Transverse colon (tissue), 4 donors: ENCODE data around the gene LCTL.

Source experiments
- EP300 ChIP-seq: sonication (generic); formaldehyde crosslinking; IDR thresholded peaks from one replicate; pipeline ENCODE4 v1.6.1; 2017; ENCODE audit warnings: antibody characterized with exemption, low read depth
- POLR2A ChIP-seq: fragments of 450-650 bp; IDR thresholded peaks from one replicate; pipeline ENCODE4 v1.6.1; 2016; ENCODE audit warnings: antibody characterized with exemption, mild to moderate bottlenecking, moderate library complexity
- POLR2AphosphoS5 ChIP-seq, 3 donors: sonication (generic); formaldehyde crosslinking; IDR thresholded peaks; one replicate each; pipeline ENCODE4 v1.6.1; 2016; ENCODE audit warnings: antibody characterized with exemption in 3 of 3
- TF ChIP-seq, protein P1 (sequence below), 5 experiments: fragments of 200-600 bp in 3 of 5; fragments of 450-650 bp in 2 of 5; sonication (generic) in 3 of 5; IDR thresholded peaks; 1 replicate in 2 of 5; 2 replicates in 3 of 5; pipeline ENCODE4 v1.5.1; 2016 to 2017; ENCODE audit warnings: antibody characterized with exemption in 5 of 5, inconsistent platforms in 3 of 5, mild to moderate bottlenecking in 2 of 5, moderate library complexity in 1 of 5

DNA sequence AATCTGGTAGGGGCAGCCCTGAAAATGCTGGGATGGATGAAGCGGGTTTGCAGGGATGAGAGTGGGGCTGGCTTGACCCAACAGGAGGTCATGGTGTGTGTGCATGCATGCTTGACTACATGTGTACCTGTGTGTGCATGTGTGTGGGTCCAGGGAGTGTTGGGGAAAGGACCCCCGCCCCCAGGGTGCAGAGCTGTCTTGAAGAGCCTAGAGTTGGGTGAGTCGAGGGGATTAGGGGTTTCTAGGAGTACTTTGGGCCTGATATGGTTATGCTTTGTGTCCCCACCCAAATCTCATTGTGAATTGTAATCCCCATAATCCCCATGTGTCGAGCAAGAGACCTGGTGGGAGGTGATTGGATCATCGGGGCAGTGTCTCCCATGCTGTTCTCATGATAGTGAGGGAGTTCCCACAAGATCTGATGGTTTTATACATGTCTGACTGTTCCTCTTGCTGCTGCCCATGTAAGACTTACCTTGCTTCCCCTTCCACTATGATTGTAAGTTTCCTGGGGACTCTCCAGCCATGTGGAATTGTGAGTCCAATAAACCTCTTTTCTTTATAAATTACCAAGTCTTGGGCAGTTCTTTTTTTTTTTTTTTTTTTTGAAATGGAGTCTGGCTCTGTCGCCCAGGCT is 5.2 kb upstream of the LCTL start:
- TF ChIP-seq, protein P1, sequence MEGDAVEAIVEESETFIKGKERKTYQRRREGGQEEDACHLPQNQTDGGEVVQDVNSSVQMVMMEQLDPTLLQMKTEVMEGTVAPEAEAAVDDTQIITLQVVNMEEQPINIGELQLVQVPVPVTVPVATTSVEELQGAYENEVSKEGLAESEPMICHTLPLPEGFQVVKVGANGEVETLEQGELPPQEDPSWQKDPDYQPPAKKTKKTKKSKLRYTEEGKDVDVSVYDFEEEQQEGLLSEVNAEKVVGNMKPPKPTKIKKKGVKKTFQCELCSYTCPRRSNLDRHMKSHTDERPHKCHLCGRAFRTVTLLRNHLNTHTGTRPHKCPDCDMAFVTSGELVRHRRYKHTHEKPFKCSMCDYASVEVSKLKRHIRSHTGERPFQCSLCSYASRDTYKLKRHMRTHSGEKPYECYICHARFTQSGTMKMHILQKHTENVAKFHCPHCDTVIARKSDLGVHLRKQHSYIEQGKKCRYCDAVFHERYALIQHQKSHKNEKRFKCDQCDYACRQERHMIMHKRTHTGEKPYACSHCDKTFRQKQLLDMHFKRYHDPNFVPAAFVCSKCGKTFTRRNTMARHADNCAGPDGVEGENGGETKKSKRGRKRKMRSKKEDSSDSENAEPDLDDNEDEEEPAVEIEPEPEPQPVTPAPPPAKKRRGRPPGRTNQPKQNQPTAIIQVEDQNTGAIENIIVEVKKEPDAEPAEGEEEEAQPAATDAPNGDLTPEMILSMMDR (IDR thresholded peaks at IDR 0.05) = no peak
- TF ChIP-seq POLR2AphosphoS5 (IDR thresholded peaks at IDR 0.05) = no peak
- TF ChIP-seq POLR2A = no peak
- TF ChIP-seq EP300 = no peak
